ENCODE results near the gene PDE4D. TPM values are rescaled to one million over a fixed set of nuclear protein-coding genes. Genes with fewer than 3 reads are reported as not detected.

Gene PDE4D
- total and polyA plus RNA-seq, 2 donors (not counting 3 experiments of a cell fraction or from before 2014, with no cell fraction given) = 34.5 to 51.2 TPM

- Histone ChIP-seq H3K9me3 (replicated peaks; ENCODE audit: control insufficient read depth, insufficient read depth, low read length) (no peaks in the 10 kb centered on the region), H3K36me3 (ENCODE audit: control insufficient read depth in 2 of 2, extremely low read depth in 1 of 2, insufficient read depth in 2 of 2, low read length in 2 of 2) (no peaks in the 10 kb centered on the region), H3K4me3 (replicated peaks in 1 of 3; ENCODE audit: insufficient read depth in 1 of 3, low read depth in 1 of 3, low read length in 3 of 3) (no peak overlapping the region), H3K9ac (replicated peaks; ENCODE audit: extremely low read depth, insufficient read depth, low read length) (no peak overlapping the region), H4K20me1 (replicated peaks; ENCODE audit: control insufficient read depth, extremely low read depth, insufficient read depth, low read length) (no peaks in the 10 kb centered on the region), H3K27ac (ENCODE audit: insufficient read depth, low read depth, low read length) (no peak overlapping the region), H3K4me2 (ENCODE audit: insufficient read depth, low read length) (no peak overlapping the region), H3K4me1 (ENCODE audit: control insufficient read depth, extremely low read depth, insufficient read depth, low read length) (peaks cover 4% of the 10 kb centered on the region), H2AFZ (ENCODE audit: low read depth, low read length) (no peak overlapping the region), H3K9me1 (replicated peaks; ENCODE audit: control insufficient read depth, extremely low read depth, insufficient read depth, low read length) (no peaks in the 10 kb centered on the region), H3K79me2 (ENCODE audit: control insufficient read depth, insufficient read depth, low read length) (no peaks in the 10 kb centered on the region), H3K27me3 (ENCODE audit: control insufficient read depth in 2 of 2, insufficient read depth in 2 of 2, low read length in 2 of 2) (peaks cover 7 to 13% of the 10 kb centered on the region in 2 experiments)
- no peak for TF ChIP-seq FOS (IDR thresholded peaks at IDR 0.05; ENCODE audit: borderline replicate concordance, insufficient read depth, low read length)
- TF ChIP-seq POLR2A (IDR thresholded peaks at IDR 0.05; ENCODE audit: low read depth, low read length) = no peak
- no peak for TF ChIP-seq JUN (IDR thresholded peaks at IDR 0.05; ENCODE audit: borderline replicate concordance, insufficient read depth, insufficient read length, low read depth)
- TF ChIP-seq POLR2AphosphoS5 (IDR thresholded peaks at IDR 0.05; ENCODE audit: insufficient read depth, low read depth, low read length) = no peak
- no peak for TF ChIP-seq MYC (IDR thresholded peaks at IDR 0.05; ENCODE audit: low read depth, low read length)
- TF ChIP-seq GATA2 (IDR thresholded peaks at IDR 0.05; ENCODE audit: insufficient read depth, insufficient read length, low read depth, low read length) = no peak
- no peak for TF ChIP-seq EZH2 (IDR thresholded peaks at IDR 0.05; ENCODE audit: borderline replicate concordance, low read depth, low read length, severe bottlenecking)
- BruUV-seq (replicated peaks) = no TSS peak
- DNase-seq (ENCODE audit: low read depth, low spot score) (no peak), FAIRE-seq (no peak)
- dilution Hi-C loops (cut with MboI; ENCODE audit: extremely low pct_ligation_motif_present, low sequenced_read_pairs) = no loop called here
- CTCF ChIA-PET = no interaction called here
- intact Hi-C loops (cut with micrococcal nuclease) = no loop called here
- POLR2A ChIA-PET = no interaction called here
These were observed 966.3 kb downstream of the PDE4D start for GRCh38 chr5:58927181-58927580.

- CTCF ChIA-PET = no interaction called here
- no peaks in the 10 kb centered on the region for H3K9me1 ChIP-seq (replicated peaks; ENCODE audit: control insufficient read depth, extremely low read depth, insufficient read depth, low read length)
- TF ChIP-seq MYC (IDR thresholded peaks at IDR 0.05; ENCODE audit: low read depth, low read length) = no peak
- TF ChIP-seq MAX (IDR thresholded peaks at IDR 0.05; ENCODE audit: insufficient read depth, insufficient read length) = no peak
- no peak for TF ChIP-seq GATA2 (IDR thresholded peaks at IDR 0.05; ENCODE audit: insufficient read depth, insufficient read length, low read depth, low read length)
- TF ChIP-seq POLR2A (IDR thresholded peaks at IDR 0.05; ENCODE audit: low read depth, low read length) = no peak
- no peak for TF ChIP-seq POLR2AphosphoS5 (IDR thresholded peaks at IDR 0.05; ENCODE audit: insufficient read depth, low read depth, low read length)
- no peak for TF ChIP-seq JUN (IDR thresholded peaks at IDR 0.05; ENCODE audit: borderline replicate concordance, insufficient read depth, insufficient read length, low read depth)
- no peak for TF ChIP-seq CTCF (IDR thresholded peaks at IDR 0.05; ENCODE audit: extremely low read depth in 1 of 2, insufficient read depth in 1 of 2, low read depth in 1 of 2, low read length in 2 of 2)
- POLR2A ChIA-PET = no interaction called here
- intact Hi-C loops (cut with micrococcal nuclease) = no loop called here
- peaks cover 5 to 11% of the 10 kb centered on the region in 2 experiments for H3K27me3 ChIP-seq (ENCODE audit: control insufficient read depth in 2 of 2, insufficient read depth in 2 of 2, low read length in 2 of 2)
- no peaks in the 10 kb centered on the region for H3K36me3 ChIP-seq (ENCODE audit: control insufficient read depth in 2 of 2, extremely low read depth in 1 of 2, insufficient read depth in 2 of 2, low read length in 2 of 2)
- no peak overlapping the region for H3K4me3 ChIP-seq (replicated peaks in 1 of 3; ENCODE audit: insufficient read depth in 1 of 3, low read depth in 1 of 3, low read length in 3 of 3)
- no peak overlapping the region for H2AFZ ChIP-seq (ENCODE audit: low read depth, low read length)
- peaks cover 4% of the 10 kb centered on the region for H3K4me1 ChIP-seq (ENCODE audit: control insufficient read depth, extremely low read depth, insufficient read depth, low read length)
- DNase-seq (ENCODE audit: low read depth, low spot score) = no peak
- H3K79me2 ChIP-seq (ENCODE audit: control insufficient read depth, insufficient read depth, low read length) = no peaks in the 10 kb centered on the region
- H3K9ac ChIP-seq (replicated peaks; ENCODE audit: extremely low read depth, insufficient read depth, low read length) = no peak overlapping the region
- H3K9me3 ChIP-seq (replicated peaks; ENCODE audit: control insufficient read depth, insufficient read depth, low read length) = no peaks in the 10 kb centered on the region
- H4K20me1 ChIP-seq (replicated peaks; ENCODE audit: control insufficient read depth, extremely low read depth, insufficient read depth, low read length) = no peaks in the 10 kb centered on the region
- no TSS peak for BruUV-seq (replicated peaks)
- dilution Hi-C loops (cut with MboI; ENCODE audit: extremely low pct_ligation_motif_present, low sequenced_read_pairs) = no loop called here
- FAIRE-seq = no peak
- no peak overlapping the region for H3K4me2 ChIP-seq (ENCODE audit: insufficient read depth, low read length)
- no peak overlapping the region for H3K27ac ChIP-seq (ENCODE audit: insufficient read depth, low read depth, low read length)
These were observed 967.0 kb downstream of the PDE4D start for GRCh38 chr5:58926541-58926935.

Data from endothelial cell of umbilical vein (primary cell).